ENCODE measurements around the gene MKLN1. TPM values are rescaled to one million over a fixed set of nuclear protein-coding genes. Genes with fewer than 3 reads are reported as not detected.

MKLN1 gene
- total and polyA plus RNA-seq, 5 donors from 2014 or later = 24.5 to 58.9 (median 34.8) TPM

DNA sequence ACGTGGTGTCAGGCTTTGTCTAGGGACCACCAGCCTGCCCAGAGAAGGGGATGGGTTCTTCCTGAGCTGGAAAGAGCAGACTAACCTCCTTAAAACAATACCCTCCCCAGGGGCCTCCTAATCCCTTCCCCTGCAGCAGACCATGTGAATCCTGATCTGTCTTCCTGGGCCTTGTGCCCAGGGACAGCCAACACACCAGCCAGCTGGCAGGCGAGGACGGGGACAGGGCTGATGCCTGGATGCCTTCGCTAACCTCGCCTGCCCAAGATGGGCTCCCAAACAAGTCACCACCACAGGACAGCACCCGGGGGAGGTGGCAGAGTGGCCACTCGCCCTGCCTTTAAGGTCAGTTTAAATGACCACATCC, 211.1 kb downstream of the MKLN1 start:
- Mint-ChIP-seq H3K27me3 (no peaks in the 10 kb centered on the region), H3K4me1 (no peaks in the 10 kb centered on the region), H3K9me3 (peaks cover 0 to 1% (median 0%) of the 10 kb centered on the region in 7 donors), H3K4me3 (no peak overlapping the region), H3K36me3 (no peaks in the 10 kb centered on the region), H3K27ac (no peak overlapping the region)
- ATAC-seq (ENCODE audit: low read depth in 2 of 2) (no peak), DNase-seq (no peak)
- no peaks in the 10 kb centered on the region for H3K27me3 ChIP-seq (ENCODE audit: control insufficient read depth, insufficient read depth, low read length)
- no peaks in the 10 kb centered on the region for H3K36me3 ChIP-seq (ENCODE audit: control insufficient read depth, insufficient read depth, low read length)
- no peaks in the 10 kb centered on the region for H3K4me1 ChIP-seq (ENCODE audit: control insufficient read depth, insufficient read depth, low read length, poor library complexity, severe bottlenecking)
- no peak overlapping the region for H3K27ac ChIP-seq (ENCODE audit: insufficient read depth, low read length, poor library complexity, severe bottlenecking)
- no peak overlapping the region for H3K4me3 ChIP-seq (ENCODE audit: low read depth, low read length)
- no peaks in the 10 kb centered on the region for H3K9me3 ChIP-seq (ENCODE audit: control insufficient read depth in 2 of 2, low read length in 2 of 2)

GRCh38 chr7:131540491-131541162, 213.0 kb downstream of the MKLN1 start:
- Mint-ChIP-seq H3K36me3 (no peaks in the 10 kb centered on the region), H3K4me1 (no peaks in the 10 kb centered on the region), H3K9me3 (no peaks in the 10 kb centered on the region), H3K27me3 (no peaks in the 10 kb centered on the region), H3K4me3 (no peak overlapping the region), H3K27ac (no peak overlapping the region)
- H3K4me1 ChIP-seq (ENCODE audit: control insufficient read depth, insufficient read depth, low read length, poor library complexity, severe bottlenecking) = no peaks in the 10 kb centered on the region
- no peak overlapping the region for H3K27ac ChIP-seq (ENCODE audit: insufficient read depth, low read length, poor library complexity, severe bottlenecking)
- DNase-seq (no peak), ATAC-seq (ENCODE audit: low read depth in 2 of 2) (no peak)
- no peaks in the 10 kb centered on the region for H3K27me3 ChIP-seq (ENCODE audit: control insufficient read depth, insufficient read depth, low read length)
- H3K9me3 ChIP-seq (ENCODE audit: control insufficient read depth in 2 of 2, low read length in 2 of 2) = no peaks in the 10 kb centered on the region
- no peak overlapping the region for H3K4me3 ChIP-seq (ENCODE audit: low read depth, low read length)
- no peaks in the 10 kb centered on the region for H3K36me3 ChIP-seq (ENCODE audit: control insufficient read depth, insufficient read depth, low read length)

GRCh38 chr7:131543298-131543697, 215.6 kb downstream of the MKLN1 start:
- no peak for ATAC-seq (ENCODE audit: low read depth in 2 of 2)
- no peaks in the 10 kb centered on the region for H3K4me1 Mint-ChIP-seq
- no peak overlapping the region for H3K4me3 ChIP-seq (ENCODE audit: low read depth, low read length)
- H3K36me3 Mint-ChIP-seq = no peaks in the 10 kb centered on the region
- no peaks in the 10 kb centered on the region for H3K9me3 Mint-ChIP-seq
- H3K9me3 ChIP-seq (ENCODE audit: control insufficient read depth in 2 of 2, low read length in 2 of 2) = no peaks in the 10 kb centered on the region
- no peak overlapping the region for H3K27ac Mint-ChIP-seq
- H3K36me3 ChIP-seq (ENCODE audit: control insufficient read depth, insufficient read depth, low read length) = no peaks in the 10 kb centered on the region
- no peaks in the 10 kb centered on the region for H3K27me3 Mint-ChIP-seq
- no peaks in the 10 kb centered on the region for H3K4me1 ChIP-seq (ENCODE audit: control insufficient read depth, insufficient read depth, low read length, poor library complexity, severe bottlenecking)
- H3K4me3 Mint-ChIP-seq = no peak overlapping the region
- no peak for DNase-seq
- H3K27ac ChIP-seq (ENCODE audit: insufficient read depth, low read length, poor library complexity, severe bottlenecking) = no peak overlapping the region
- no peaks in the 10 kb centered on the region for H3K27me3 ChIP-seq (ENCODE audit: control insufficient read depth, insufficient read depth, low read length)

- ATAC-seq (ENCODE audit: low read depth in 2 of 2) (no peak), DNase-seq (no peak)
- no peaks in the 10 kb centered on the region for H3K9me3 ChIP-seq (ENCODE audit: control insufficient read depth in 2 of 2, low read length in 2 of 2)
- H3K4me1 ChIP-seq (ENCODE audit: control insufficient read depth, insufficient read depth, low read length, poor library complexity, severe bottlenecking) = no peaks in the 10 kb centered on the region
- Mint-ChIP-seq H3K4me1 (no peaks in the 10 kb centered on the region), H3K36me3 (no peaks in the 10 kb centered on the region), H3K4me3 (no peak overlapping the region), H3K9me3 (no peaks in the 10 kb centered on the region), H3K27me3 (no peaks in the 10 kb centered on the region), H3K27ac (no peak overlapping the region)
- no peak overlapping the region for H3K4me3 ChIP-seq (ENCODE audit: low read depth, low read length)
- H3K36me3 ChIP-seq (ENCODE audit: control insufficient read depth, insufficient read depth, low read length) = no peaks in the 10 kb centered on the region
- no peaks in the 10 kb centered on the region for H3K27me3 ChIP-seq (ENCODE audit: control insufficient read depth, insufficient read depth, low read length)
- H3K27ac ChIP-seq (ENCODE audit: insufficient read depth, low read length, poor library complexity, severe bottlenecking) = no peak overlapping the region
These were observed 216.3 kb downstream of the MKLN1 start for GRCh38 chr7:131544021-131544420.

DNA sequence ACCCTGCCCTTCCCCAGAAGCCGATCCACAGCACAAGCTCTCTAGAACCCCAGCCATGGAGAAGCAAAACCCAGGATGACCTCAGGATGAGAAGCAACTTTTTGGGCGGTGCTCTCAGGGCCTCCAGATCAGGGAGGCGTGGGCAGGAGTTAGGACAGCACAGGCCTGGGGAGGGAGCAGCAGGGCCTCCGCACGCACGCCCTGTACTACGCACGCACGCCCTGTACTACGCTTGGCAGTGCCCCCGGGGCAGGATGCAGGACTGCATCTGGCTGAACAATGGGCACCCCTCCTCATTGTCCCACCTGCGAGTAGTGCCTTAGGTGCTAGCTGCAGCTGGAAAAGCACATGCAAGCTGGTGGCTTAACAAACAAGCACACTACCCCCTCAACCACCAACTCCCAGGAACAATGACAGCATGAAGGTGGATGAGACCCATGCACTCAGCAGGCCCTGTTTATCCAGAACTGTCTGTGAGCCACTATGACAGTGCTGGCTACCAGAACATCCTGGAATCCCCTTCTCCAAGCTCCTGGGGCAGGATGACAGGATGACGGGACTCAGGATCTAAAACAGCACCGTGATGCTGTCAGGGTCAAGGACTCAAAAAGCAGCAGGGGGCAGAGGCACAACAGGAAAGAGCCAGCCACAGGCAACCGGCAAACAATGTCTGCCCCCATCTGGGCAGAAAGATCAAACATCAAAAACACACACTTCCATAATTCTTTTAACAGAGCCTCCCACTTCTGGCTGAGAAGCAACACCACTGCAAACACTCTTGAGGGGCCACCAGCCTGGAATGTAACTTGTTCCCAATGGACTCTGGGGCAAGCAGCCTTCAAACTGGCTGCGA, 217.0 kb downstream of the MKLN1 start:
- DNase-seq (peak in 1 of 3 donors; percentile 23), ATAC-seq (ENCODE audit: low read depth in 2 of 2) (no peak)
- H3K4me3 Mint-ChIP-seq = no peak overlapping the region
- H3K27ac ChIP-seq (ENCODE audit: insufficient read depth, low read length, poor library complexity, severe bottlenecking) = no peak overlapping the region
- no peak overlapping the region for H3K4me3 ChIP-seq (ENCODE audit: low read depth, low read length)
- H3K9me3 ChIP-seq (ENCODE audit: control insufficient read depth in 2 of 2, low read length in 2 of 2) = no peaks in the 10 kb centered on the region
- no peaks in the 10 kb centered on the region for H3K36me3 Mint-ChIP-seq
- H3K4me1 ChIP-seq (ENCODE audit: control insufficient read depth, insufficient read depth, low read length, poor library complexity, severe bottlenecking) = no peaks in the 10 kb centered on the region
- H3K4me1 Mint-ChIP-seq = no peaks in the 10 kb centered on the region
- no peaks in the 10 kb centered on the region for H3K36me3 ChIP-seq (ENCODE audit: control insufficient read depth, insufficient read depth, low read length)
- no peaks in the 10 kb centered on the region for H3K27me3 Mint-ChIP-seq
- H3K27me3 ChIP-seq (ENCODE audit: control insufficient read depth, insufficient read depth, low read length) = no peaks in the 10 kb centered on the region
- H3K9me3 Mint-ChIP-seq = no peaks in the 10 kb centered on the region
- no peak overlapping the region for H3K27ac Mint-ChIP-seq

DNA sequence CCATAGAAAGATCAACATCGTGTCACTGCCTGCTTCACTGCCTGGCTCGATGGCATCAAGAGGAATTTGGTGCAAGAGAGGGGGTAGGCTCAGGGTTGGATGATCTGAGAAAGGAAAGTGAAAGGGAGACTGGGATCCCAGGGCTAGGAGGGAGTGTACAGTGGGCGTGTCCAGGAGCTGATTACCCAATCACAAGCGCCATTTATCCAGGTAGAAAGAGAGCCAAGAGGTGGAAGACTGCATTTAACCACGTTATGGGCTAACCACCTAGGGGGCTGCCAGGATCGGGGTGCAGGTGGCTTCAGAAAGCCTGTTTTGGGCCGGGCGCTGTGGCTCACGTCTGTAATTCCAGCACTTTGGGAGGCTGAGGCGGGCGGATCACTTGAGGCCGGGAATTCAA, 218.4 kb downstream of the MKLN1 start:
- no peaks in the 10 kb centered on the region for H3K9me3 ChIP-seq (ENCODE audit: control insufficient read depth in 2 of 2, low read length in 2 of 2)
- Mint-ChIP-seq H3K36me3 (no peaks in the 10 kb centered on the region), H3K27me3 (peaks cover 10% of the 10 kb centered on the region), H3K27ac (no peak overlapping the region), H3K4me1 (no peaks in the 10 kb centered on the region), H3K4me3 (no peak overlapping the region), H3K9me3 (peaks cover 0 to 1% (median 0%) of the 10 kb centered on the region in 7 donors)
- H3K36me3 ChIP-seq (ENCODE audit: control insufficient read depth, insufficient read depth, low read length) = no peaks in the 10 kb centered on the region
- no peak overlapping the region for H3K27ac ChIP-seq (ENCODE audit: insufficient read depth, low read length, poor library complexity, severe bottlenecking)
- ATAC-seq (ENCODE audit: low read depth in 2 of 2) = no peak
- H3K27me3 ChIP-seq (ENCODE audit: control insufficient read depth, insufficient read depth, low read length) = no peaks in the 10 kb centered on the region
- no peak overlapping the region for H3K4me3 ChIP-seq (ENCODE audit: low read depth, low read length)
- no peaks in the 10 kb centered on the region for H3K4me1 ChIP-seq (ENCODE audit: control insufficient read depth, insufficient read depth, low read length, poor library complexity, severe bottlenecking)
- peak in 1 of 3 donors; percentile 13 for DNase-seq
